ENCODE data around the gene INPP5A.

INPP5A gene

GRCh38 chr10:132609211-132609610, 71.6 kb downstream of the INPP5A start:
- H3K9ac ChIP-seq (ENCODE audit: low read length): no peak overlapping the region

DNA sequence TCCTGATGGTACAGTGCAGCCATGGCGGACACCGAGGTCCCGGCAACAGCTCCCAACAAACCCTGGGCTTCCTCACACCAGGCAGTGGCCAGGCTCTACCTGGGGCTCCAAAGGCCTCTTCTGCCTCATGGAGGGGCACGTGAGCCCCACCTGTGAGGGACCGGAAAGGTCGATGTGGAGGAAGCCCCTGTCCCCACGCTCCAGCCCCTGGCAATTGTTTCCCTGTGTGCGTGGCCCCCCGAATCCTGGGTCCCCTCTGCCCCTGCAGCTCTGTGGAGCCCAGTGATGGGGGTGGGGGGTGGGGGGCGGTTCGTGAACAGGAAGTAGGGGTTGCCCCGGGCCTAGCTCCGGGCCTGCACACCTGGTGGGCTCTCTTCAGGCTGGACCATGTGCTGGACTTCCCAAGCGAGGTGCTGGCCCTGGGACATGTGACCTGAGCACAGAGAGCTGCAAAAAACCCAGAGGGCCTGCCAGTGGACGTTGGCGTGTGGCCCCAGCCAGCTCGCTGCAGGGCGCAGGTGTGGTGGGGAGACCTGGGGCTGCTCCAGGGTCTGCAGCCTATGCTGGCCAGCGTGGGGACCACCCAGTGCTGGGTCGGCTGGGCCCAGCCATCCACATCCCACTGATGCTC, 72.6 kb downstream of the INPP5A start:
- H2BK120ac ChIP-seq (ENCODE audit: insufficient read depth, low read length, poor library complexity): no peak overlapping the region
- no peak overlapping the region for H3K23ac ChIP-seq (ENCODE audit: low read length)
- H4K12ac ChIP-seq (ENCODE audit: low read depth, low read length): no peak overlapping the region
- peaks cover 0 to 10% of the 10 kb centered on the region in 2 experiments for H3K4me1 ChIP-seq (ENCODE audit: control insufficient read depth in 1 of 2, insufficient read depth in 2 of 2, low read length in 2 of 2)
- H3K27me3 ChIP-seq (ENCODE audit: insufficient read depth, low read length): no peaks in the 10 kb centered on the region
- no peak overlapping the region for H3K14ac ChIP-seq (ENCODE audit: low read length)
- H2AFZ ChIP-seq (ENCODE audit: insufficient read depth, low read length, poor library complexity): no peak overlapping the region
- no peak overlapping the region for H2BK5ac ChIP-seq (ENCODE audit: low read depth, low read length, poor library complexity)
- H3K27ac ChIP-seq (ENCODE audit: low read depth, low read length): no peak overlapping the region
- DNase-seq: no peak
- H3K36me3 ChIP-seq (ENCODE audit: control insufficient read depth in 1 of 2, insufficient read depth in 2 of 2, low read length in 2 of 2): peaks cover 3 to 4% of the 10 kb centered on the region in 2 experiments
- no peak overlapping the region for H3K18ac ChIP-seq (ENCODE audit: low read length)
- H3K4me3 ChIP-seq (ENCODE audit: low read depth, low read length): no peak overlapping the region
- no peaks in the 10 kb centered on the region for H3K79me2 ChIP-seq (ENCODE audit: control insufficient read depth, insufficient read depth, low read length, poor library complexity)
- H4K8ac ChIP-seq (ENCODE audit: low read depth, low read length): no peak overlapping the region
- H3K9ac ChIP-seq (ENCODE audit: low read length): no peak overlapping the region
- peaks cover 2% of the 10 kb centered on the region for H3K9me3 ChIP-seq (ENCODE audit: insufficient read depth, low read depth, low read length)
- no peak overlapping the region for H2BK12ac ChIP-seq (ENCODE audit: low read length)
- H3K79me1 ChIP-seq (ENCODE audit: low read length): no peaks in the 10 kb centered on the region
- H3K4ac ChIP-seq (ENCODE audit: low read depth, low read length): no peak overlapping the region
- no peak overlapping the region for H3K4me2 ChIP-seq (ENCODE audit: low read length)
- H2AK5ac ChIP-seq (ENCODE audit: low read length): no peak overlapping the region
- no CpG with 5 or more reads among the region's 20 CpGs for WGBS (ENCODE audit: extremely low coverage, insufficient coverage, insufficient read length)
- no peak overlapping the region for H4K91ac ChIP-seq (ENCODE audit: low read depth, low read length)

More at GRCh38 chr10:132609211-132609610, 71.6 kb downstream of the INPP5A start:
- no peaks in the 10 kb centered on the region for H3K36me3 ChIP-seq (ENCODE audit: control insufficient read depth in 1 of 2, insufficient read depth in 2 of 2, low read length in 2 of 2)
- H3K79me1 ChIP-seq (ENCODE audit: low read length): no peaks in the 10 kb centered on the region
- H2AK5ac ChIP-seq (ENCODE audit: low read length): no peak overlapping the region
- peaks cover 2% of the 10 kb centered on the region for H3K9me3 ChIP-seq (ENCODE audit: insufficient read depth, low read depth, low read length)
- H3K14ac ChIP-seq (ENCODE audit: low read length): no peak overlapping the region
- peaks cover 0 to 5% of the 10 kb centered on the region in 2 experiments for H3K4me1 ChIP-seq (ENCODE audit: control insufficient read depth in 1 of 2, insufficient read depth in 2 of 2, low read length in 2 of 2)
- H3K18ac ChIP-seq (ENCODE audit: low read length): no peak overlapping the region
- H2AFZ ChIP-seq (ENCODE audit: insufficient read depth, low read length, poor library complexity): no peak overlapping the region
- H4K12ac ChIP-seq (ENCODE audit: low read depth, low read length): no peak overlapping the region
- H4K8ac ChIP-seq (ENCODE audit: low read depth, low read length): no peak overlapping the region
- DNase-seq: no peak
- no peaks in the 10 kb centered on the region for H3K79me2 ChIP-seq (ENCODE audit: control insufficient read depth, insufficient read depth, low read length, poor library complexity)
- no peak overlapping the region for H2BK120ac ChIP-seq (ENCODE audit: insufficient read depth, low read length, poor library complexity)
- H3K4me2 ChIP-seq (ENCODE audit: low read length): no peak overlapping the region
- no peak overlapping the region for H3K23ac ChIP-seq (ENCODE audit: low read length)
- no peak overlapping the region for H4K91ac ChIP-seq (ENCODE audit: low read depth, low read length)
- no peak overlapping the region for H2BK5ac ChIP-seq (ENCODE audit: low read depth, low read length, poor library complexity)
- no CpG with 5 or more reads among the region's 14 CpGs for WGBS (ENCODE audit: extremely low coverage, insufficient coverage, insufficient read length)
- H2BK12ac ChIP-seq (ENCODE audit: low read length): no peak overlapping the region
- H3K4ac ChIP-seq (ENCODE audit: low read depth, low read length): no peak overlapping the region
- H3K27ac ChIP-seq (ENCODE audit: low read depth, low read length): no peak overlapping the region
- no peak overlapping the region for H3K4me3 ChIP-seq (ENCODE audit: low read depth, low read length)
- H3K27me3 ChIP-seq (ENCODE audit: insufficient read depth, low read length): no peaks in the 10 kb centered on the region

- no peak overlapping the region for H2AFZ ChIP-seq (ENCODE audit: insufficient read depth, low read length, poor library complexity)
- no peak overlapping the region for H4K8ac ChIP-seq (ENCODE audit: low read depth, low read length)
- H3K18ac ChIP-seq (ENCODE audit: low read length): no peak overlapping the region
- DNase-seq: no peak
- H3K9ac ChIP-seq (ENCODE audit: low read length): no peak overlapping the region
- H3K27me3 ChIP-seq (ENCODE audit: insufficient read depth, low read length): no peaks in the 10 kb centered on the region
- no peak overlapping the region for H2BK5ac ChIP-seq (ENCODE audit: low read depth, low read length, poor library complexity)
- H3K14ac ChIP-seq (ENCODE audit: low read length): no peak overlapping the region
- H2BK12ac ChIP-seq (ENCODE audit: low read length): no peak overlapping the region
- no peak overlapping the region for H2BK120ac ChIP-seq (ENCODE audit: insufficient read depth, low read length, poor library complexity)
- H3K4me1 ChIP-seq (ENCODE audit: control insufficient read depth in 1 of 2, insufficient read depth in 2 of 2, low read length in 2 of 2): peaks cover 0 to 10% of the 10 kb centered on the region in 2 experiments
- no peak overlapping the region for H4K91ac ChIP-seq (ENCODE audit: low read depth, low read length)
- no peak overlapping the region for H3K23ac ChIP-seq (ENCODE audit: low read length)
- no peak overlapping the region for H3K4me3 ChIP-seq (ENCODE audit: low read depth, low read length)
- H2AK5ac ChIP-seq (ENCODE audit: low read length): no peak overlapping the region
- peaks cover 4% of the 10 kb centered on the region for H3K9me3 ChIP-seq (ENCODE audit: insufficient read depth, low read depth, low read length)
- no peak overlapping the region for H3K4me2 ChIP-seq (ENCODE audit: low read length)
- no peak overlapping the region for H4K12ac ChIP-seq (ENCODE audit: low read depth, low read length)
- H3K27ac ChIP-seq (ENCODE audit: low read depth, low read length): no peak overlapping the region
- no peak overlapping the region for H3K4ac ChIP-seq (ENCODE audit: low read depth, low read length)
- WGBS (ENCODE audit: extremely low coverage, insufficient coverage, insufficient read length): no CpG with 5 or more reads among the region's 5 CpGs
- H3K79me2 ChIP-seq (ENCODE audit: control insufficient read depth, insufficient read depth, low read length, poor library complexity): no peaks in the 10 kb centered on the region
- peaks cover 4 to 5% of the 10 kb centered on the region in 2 experiments for H3K36me3 ChIP-seq (ENCODE audit: control insufficient read depth in 1 of 2, insufficient read depth in 2 of 2, low read length in 2 of 2)
- H3K79me1 ChIP-seq (ENCODE audit: low read length): no peaks in the 10 kb centered on the region
Observed at GRCh38 chr10:132611026-132611910, 73.7 kb downstream of the INPP5A start.

DNA sequence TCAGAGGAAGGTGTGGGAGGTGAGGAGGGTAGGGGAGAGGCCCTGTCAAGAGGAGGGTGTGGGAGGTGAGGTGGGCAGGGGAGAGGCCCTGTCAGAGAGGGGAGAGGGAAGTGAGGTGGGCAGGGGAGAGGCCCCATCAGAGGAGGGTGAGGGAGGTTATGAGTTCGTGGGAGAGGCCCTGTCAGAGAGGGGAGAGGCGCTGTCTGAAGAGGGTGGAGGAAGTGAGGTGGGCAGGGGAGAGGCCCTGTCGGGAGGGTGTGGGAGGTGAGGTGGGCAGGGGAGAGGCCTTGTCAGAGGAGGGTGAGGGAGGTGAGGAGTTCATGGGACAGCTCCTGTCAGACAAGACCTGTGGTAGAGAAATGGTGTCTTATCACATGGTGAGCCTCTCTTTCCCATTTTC, 74.4 kb downstream of the INPP5A start:
- H2BK12ac ChIP-seq (ENCODE audit: low read length): no peak overlapping the region
- H3K9me3 ChIP-seq (ENCODE audit: insufficient read depth, low read depth, low read length): peaks cover 6% of the 10 kb centered on the region
- H4K91ac ChIP-seq (ENCODE audit: low read depth, low read length): no peak overlapping the region
- H3K14ac ChIP-seq (ENCODE audit: low read length): no peak overlapping the region
- H3K23ac ChIP-seq (ENCODE audit: low read length): no peak overlapping the region
- H2BK120ac ChIP-seq (ENCODE audit: insufficient read depth, low read length, poor library complexity): no peak overlapping the region
- H3K9ac ChIP-seq (ENCODE audit: low read length): no peak overlapping the region
- no peak overlapping the region for H3K4me2 ChIP-seq (ENCODE audit: low read length)
- H4K12ac ChIP-seq (ENCODE audit: low read depth, low read length): no peak overlapping the region
- WGBS (ENCODE audit: extremely low coverage, insufficient coverage, insufficient read length): no CpG with 5 or more reads among the region's 3 CpGs
- no peak overlapping the region for H4K8ac ChIP-seq (ENCODE audit: low read depth, low read length)
- no peak overlapping the region for H2BK5ac ChIP-seq (ENCODE audit: low read depth, low read length, poor library complexity)
- no peak overlapping the region for H2AK5ac ChIP-seq (ENCODE audit: low read length)
- no peak overlapping the region for H2AFZ ChIP-seq (ENCODE audit: insufficient read depth, low read length, poor library complexity)
- H3K4ac ChIP-seq (ENCODE audit: low read depth, low read length): no peak overlapping the region
- DNase-seq: no peak
- H3K4me1 ChIP-seq (ENCODE audit: control insufficient read depth in 1 of 2, insufficient read depth in 2 of 2, low read length in 2 of 2): peaks cover 0 to 10% of the 10 kb centered on the region in 2 experiments
- no peaks in the 10 kb centered on the region for H3K27me3 ChIP-seq (ENCODE audit: insufficient read depth, low read length)
- H3K27ac ChIP-seq (ENCODE audit: low read depth, low read length): no peak overlapping the region
- H3K79me2 ChIP-seq (ENCODE audit: control insufficient read depth, insufficient read depth, low read length, poor library complexity): no peaks in the 10 kb centered on the region
- no peak overlapping the region for H3K18ac ChIP-seq (ENCODE audit: low read length)
- H3K36me3 ChIP-seq (ENCODE audit: control insufficient read depth in 1 of 2, insufficient read depth in 2 of 2, low read length in 2 of 2): peaks cover 4 to 5% of the 10 kb centered on the region in 2 experiments
- no peak overlapping the region for H3K4me3 ChIP-seq (ENCODE audit: low read depth, low read length)
- no peaks in the 10 kb centered on the region for H3K79me1 ChIP-seq (ENCODE audit: low read length)
